B cell (primary cell): Measurements from ENCODE around the gene ASPA.

Experiments
- EZH2 ChIP-seq: IDR thresholded peaks from 2 replicates; pipeline ENCODE4 v1.6.1; 2012; ENCODE audit warnings: borderline replicate concordance, low read depth, mild to moderate bottlenecking, moderate library complexity, low read length; ENCODE audit not compliant: insufficient read depth, poor library complexity, severe bottlenecking
- TF ChIP-seq, protein P1 (sequence below): fragments of 200-600 bp; IDR thresholded peaks from one replicate; pipeline ENCODE4 v1.8.0; 2022; ENCODE audit warnings: antibody characterized with exemption, mild to moderate bottlenecking

DNA sequence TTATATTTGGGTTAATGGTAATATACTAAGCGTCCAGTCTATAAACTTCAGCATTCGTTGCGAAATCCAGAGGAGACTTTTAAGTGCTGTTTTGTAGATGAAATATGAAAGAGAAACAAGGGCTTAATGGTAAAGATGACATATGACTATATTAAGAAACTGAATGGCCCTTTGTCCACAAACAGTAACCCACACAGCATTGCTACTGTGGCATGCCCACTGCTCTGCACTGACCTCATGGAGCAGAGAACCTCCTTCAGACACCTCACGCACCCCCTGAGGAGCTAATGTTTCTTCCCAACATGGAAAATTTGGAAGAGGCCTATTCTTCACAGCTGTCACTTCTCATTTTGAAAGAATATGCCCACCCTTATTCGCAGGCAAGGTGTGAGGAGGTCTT is 26.7 kb downstream of the ASPA start:
- TF ChIP-seq, protein P1, sequence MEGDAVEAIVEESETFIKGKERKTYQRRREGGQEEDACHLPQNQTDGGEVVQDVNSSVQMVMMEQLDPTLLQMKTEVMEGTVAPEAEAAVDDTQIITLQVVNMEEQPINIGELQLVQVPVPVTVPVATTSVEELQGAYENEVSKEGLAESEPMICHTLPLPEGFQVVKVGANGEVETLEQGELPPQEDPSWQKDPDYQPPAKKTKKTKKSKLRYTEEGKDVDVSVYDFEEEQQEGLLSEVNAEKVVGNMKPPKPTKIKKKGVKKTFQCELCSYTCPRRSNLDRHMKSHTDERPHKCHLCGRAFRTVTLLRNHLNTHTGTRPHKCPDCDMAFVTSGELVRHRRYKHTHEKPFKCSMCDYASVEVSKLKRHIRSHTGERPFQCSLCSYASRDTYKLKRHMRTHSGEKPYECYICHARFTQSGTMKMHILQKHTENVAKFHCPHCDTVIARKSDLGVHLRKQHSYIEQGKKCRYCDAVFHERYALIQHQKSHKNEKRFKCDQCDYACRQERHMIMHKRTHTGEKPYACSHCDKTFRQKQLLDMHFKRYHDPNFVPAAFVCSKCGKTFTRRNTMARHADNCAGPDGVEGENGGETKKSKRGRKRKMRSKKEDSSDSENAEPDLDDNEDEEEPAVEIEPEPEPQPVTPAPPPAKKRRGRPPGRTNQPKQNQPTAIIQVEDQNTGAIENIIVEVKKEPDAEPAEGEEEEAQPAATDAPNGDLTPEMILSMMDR = no peak
- no peak for TF ChIP-seq EZH2
